ENCODE results near the gene CDCP1. TPM values are rescaled to one million over a fixed set of nuclear protein-coding genes. Genes with fewer than 3 reads are reported as not detected.

The CDCP1 gene
- total and polyA plus RNA-seq, 2 experiments from 2014 or later: 0.12 TPM; not detected in 1

DNA sequence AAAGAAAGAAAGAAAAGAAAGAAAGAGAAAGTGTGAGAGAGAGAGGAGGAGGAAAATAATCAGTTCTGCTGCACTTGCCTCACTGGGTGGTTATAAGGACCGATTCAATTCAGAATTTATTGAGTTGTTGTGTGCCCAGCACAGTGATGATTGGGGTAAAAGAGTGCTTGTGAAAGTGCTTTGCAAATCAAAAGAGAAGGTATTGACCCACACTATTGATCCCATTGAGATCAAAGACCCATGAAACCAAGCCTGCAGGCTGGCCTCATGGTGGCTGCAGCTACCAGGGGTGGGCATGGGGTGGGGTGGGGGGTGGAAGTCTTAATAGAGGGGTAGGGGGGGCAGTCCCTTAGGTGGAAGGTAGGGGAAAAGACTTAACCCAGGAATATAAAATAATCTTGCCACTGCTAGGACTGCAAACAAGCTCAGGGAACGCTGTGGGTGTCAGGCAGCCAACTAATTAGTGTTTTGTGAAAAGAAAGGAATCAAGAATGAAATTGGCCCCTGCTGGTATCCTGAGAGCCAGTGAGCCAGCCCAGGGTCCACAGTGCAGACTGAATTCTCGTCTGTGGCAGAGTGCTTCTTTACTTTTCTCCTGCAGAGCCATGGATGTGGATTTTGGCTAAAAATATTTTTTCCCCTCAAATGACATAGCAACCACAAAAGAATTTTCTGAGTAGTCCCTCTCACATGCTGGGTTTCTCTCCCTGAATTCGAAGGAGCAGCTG lies 85.8 kb downstream of the CDCP1 start:
- Histone ChIP-seq H3K4me3 (no peak overlapping the region), H3K9me3 (ENCODE audit: low read depth) (no peaks in the 10 kb centered on the region), H3K4me1 (ENCODE audit: low read depth) (no peaks in the 10 kb centered on the region), H3K27ac (no peak overlapping the region), H3K27me3 (no peaks in the 10 kb centered on the region), H3K36me3 (no peaks in the 10 kb centered on the region)
- TF ChIP-seq, protein P1, sequence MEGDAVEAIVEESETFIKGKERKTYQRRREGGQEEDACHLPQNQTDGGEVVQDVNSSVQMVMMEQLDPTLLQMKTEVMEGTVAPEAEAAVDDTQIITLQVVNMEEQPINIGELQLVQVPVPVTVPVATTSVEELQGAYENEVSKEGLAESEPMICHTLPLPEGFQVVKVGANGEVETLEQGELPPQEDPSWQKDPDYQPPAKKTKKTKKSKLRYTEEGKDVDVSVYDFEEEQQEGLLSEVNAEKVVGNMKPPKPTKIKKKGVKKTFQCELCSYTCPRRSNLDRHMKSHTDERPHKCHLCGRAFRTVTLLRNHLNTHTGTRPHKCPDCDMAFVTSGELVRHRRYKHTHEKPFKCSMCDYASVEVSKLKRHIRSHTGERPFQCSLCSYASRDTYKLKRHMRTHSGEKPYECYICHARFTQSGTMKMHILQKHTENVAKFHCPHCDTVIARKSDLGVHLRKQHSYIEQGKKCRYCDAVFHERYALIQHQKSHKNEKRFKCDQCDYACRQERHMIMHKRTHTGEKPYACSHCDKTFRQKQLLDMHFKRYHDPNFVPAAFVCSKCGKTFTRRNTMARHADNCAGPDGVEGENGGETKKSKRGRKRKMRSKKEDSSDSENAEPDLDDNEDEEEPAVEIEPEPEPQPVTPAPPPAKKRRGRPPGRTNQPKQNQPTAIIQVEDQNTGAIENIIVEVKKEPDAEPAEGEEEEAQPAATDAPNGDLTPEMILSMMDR (IDR thresholded peaks at IDR 0.05; ENCODE audit: low read depth, low read length): no peak
- DNase-seq (ENCODE audit: low read depth in 1 of 2, low spot score in 1 of 2): no peak

DNA sequence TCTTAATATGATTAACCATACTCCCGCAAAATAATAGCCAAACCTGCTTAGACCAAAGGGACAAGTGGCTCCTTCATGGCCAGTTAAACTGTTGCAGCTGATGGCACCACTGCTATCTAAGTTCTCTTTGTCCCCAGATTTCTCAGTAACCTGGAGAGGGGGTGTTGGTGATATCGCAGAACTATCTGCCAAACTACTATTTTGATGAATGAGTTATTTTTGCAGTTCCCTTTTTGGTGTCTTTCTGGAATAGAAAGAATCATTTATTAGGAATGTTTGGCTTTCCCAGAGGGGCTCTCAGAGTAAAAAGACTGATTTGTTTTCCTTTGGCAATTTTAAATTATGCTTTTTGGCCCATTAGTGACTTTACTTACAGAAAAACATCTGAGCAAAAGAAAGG lies 87.0 kb downstream of the CDCP1 start:
- Histone ChIP-seq H3K4me3 (no peak overlapping the region), H3K4me1 (ENCODE audit: low read depth) (no peaks in the 10 kb centered on the region), H3K36me3 (no peaks in the 10 kb centered on the region), H3K27ac (no peak overlapping the region), H3K27me3 (no peaks in the 10 kb centered on the region), H3K9me3 (ENCODE audit: low read depth) (no peaks in the 10 kb centered on the region)
- TF ChIP-seq, protein P1 (IDR thresholded peaks at IDR 0.05; ENCODE audit: low read depth, low read length): no peak
- no peak for DNase-seq (ENCODE audit: low read depth in 1 of 2, low spot score in 1 of 2)

DNA sequence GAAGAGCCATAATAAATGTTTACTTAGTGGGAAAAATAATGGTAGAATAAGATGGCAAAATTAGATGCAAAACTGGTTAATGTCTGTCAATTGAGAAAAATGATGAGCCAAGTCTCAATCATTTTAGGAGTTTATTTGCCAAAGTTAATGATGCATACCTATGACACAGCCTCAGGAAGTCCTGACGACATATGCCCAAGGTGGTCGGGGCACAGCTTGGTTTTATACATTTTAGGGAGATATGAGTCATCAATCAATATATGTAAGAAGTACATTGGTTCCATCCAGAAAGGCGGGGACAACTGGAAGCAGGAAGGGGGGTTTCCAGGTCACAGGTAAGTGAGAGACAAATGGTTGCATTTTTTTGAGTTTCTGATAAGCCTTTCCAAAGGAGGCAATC lies 88.6 kb downstream of the CDCP1 start:
- no peak overlapping the region for H3K4me3 ChIP-seq
- H3K27me3 ChIP-seq: no peaks in the 10 kb centered on the region
- H3K36me3 ChIP-seq: no peaks in the 10 kb centered on the region
- no peaks in the 10 kb centered on the region for H3K4me1 ChIP-seq (ENCODE audit: low read depth)
- TF ChIP-seq, protein P1 (IDR thresholded peaks at IDR 0.05; ENCODE audit: low read depth, low read length): no peak
- H3K9me3 ChIP-seq (ENCODE audit: low read depth): no peaks in the 10 kb centered on the region
- H3K27ac ChIP-seq: no peak overlapping the region
- no peak for DNase-seq (ENCODE audit: low read depth in 1 of 2, low spot score in 1 of 2)

DNA sequence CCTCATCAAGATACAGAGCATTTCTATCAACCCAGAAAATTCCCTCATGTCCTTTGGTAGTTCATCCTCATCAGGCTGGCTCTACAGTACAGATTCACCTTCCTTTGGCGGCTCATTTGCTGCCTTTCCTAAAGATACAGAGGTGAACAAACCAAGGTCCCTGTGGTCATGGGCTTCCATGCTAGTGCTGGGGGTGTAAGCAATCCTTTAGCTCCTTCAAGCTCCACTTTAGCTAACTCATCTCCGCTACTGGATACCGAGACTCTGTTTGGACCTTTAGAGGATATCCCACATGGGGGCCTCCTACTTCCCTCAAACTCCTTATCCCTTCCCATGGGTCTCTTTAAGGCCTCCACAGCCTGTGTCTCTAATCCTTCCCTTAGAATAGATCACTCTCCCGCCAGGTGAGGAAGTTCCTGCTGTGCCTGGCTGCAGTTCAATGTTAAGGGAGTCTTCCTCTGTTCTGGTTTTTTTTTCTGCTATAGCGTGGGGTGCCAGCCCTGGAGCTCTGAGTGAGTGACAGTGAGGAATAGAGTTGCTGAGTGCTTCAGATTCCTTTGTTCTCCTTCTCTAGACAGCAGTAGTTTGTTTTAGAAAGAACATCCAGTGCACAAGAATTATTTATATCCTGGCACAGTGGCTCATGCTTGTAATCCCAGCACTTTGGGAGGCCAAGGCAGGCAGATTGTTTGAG lies 89.4 kb downstream of the CDCP1 start:
- H3K9me3 ChIP-seq (ENCODE audit: low read depth): no peaks in the 10 kb centered on the region
- H3K4me1 ChIP-seq (ENCODE audit: low read depth): no peaks in the 10 kb centered on the region
- H3K4me3 ChIP-seq: no peak overlapping the region
- peak in 1 of 2 donors; percentile 36 for DNase-seq (ENCODE audit: low read depth in 1 of 2, low spot score in 1 of 2)
- H3K27me3 ChIP-seq: no peaks in the 10 kb centered on the region
- H3K36me3 ChIP-seq: no peaks in the 10 kb centered on the region
- no peak overlapping the region for H3K27ac ChIP-seq
- TF ChIP-seq, protein P1 (IDR thresholded peaks at IDR 0.05; ENCODE audit: low read depth, low read length): no peak

DNA sequence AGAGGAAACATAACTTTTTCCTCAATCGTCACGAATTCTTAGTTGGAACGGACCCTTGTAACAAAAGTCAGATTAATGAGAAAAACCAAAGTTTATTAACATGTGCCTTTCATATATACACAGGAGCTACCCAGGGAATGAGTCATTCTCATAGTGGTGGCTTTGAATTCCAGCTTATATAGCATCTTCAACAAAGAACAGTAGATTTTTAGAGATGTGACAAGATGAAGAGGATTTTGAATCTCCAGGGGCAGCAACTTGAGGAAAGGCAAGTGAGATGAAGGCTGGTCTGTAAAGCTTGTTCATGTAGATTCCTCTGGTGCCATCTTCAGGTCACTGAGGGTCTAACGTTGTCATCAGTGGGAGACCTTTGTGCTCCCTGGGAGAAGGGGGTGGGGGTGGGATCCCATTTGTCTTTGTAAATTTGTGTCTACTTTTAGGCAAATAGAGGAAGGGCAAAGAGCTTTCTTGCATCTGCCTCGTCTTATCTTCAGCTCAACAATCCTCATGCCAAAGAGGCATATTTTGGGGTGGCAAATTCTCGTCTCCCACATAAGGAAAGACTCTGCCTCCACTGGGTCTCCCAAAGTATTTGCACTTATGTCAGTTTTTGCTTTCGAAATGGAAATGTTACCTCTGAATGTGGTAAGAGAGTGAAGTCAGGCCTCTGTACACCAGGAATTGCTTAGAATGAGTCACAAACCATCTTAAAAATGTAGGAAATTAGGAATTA lies 90.6 kb downstream of the CDCP1 start:
- Histone ChIP-seq H3K27me3 (no peaks in the 10 kb centered on the region), H3K36me3 (no peaks in the 10 kb centered on the region), H3K9me3 (ENCODE audit: low read depth) (no peaks in the 10 kb centered on the region), H3K4me1 (ENCODE audit: low read depth) (no peaks in the 10 kb centered on the region), H3K4me3 (no peak overlapping the region), H3K27ac (no peak overlapping the region)
- peak; percentile 19 to 64 for DNase-seq (ENCODE audit: low read depth in 1 of 2, low spot score in 1 of 2)
- TF ChIP-seq, protein P1 (IDR thresholded peaks at IDR 0.05; ENCODE audit: low read depth, low read length): peak; percentile 7
